Endothelial cell (in vitro differentiated cells): ENCODE data around the gene RGS10. TPM values are rescaled to one million over a fixed set of nuclear protein-coding genes. Genes with fewer than 3 reads are reported as not detected.

Source experiments
- DNase-seq: peaks from one replicate; pipeline ENCODE4 v3.0.0; 2021; ENCODE audit warnings: low spot score
- H3K27ac Mint-ChIP-seq: one replicate; pipeline ENCODE4 v1.8.0; 2021; ENCODE audit warnings: mixed read lengths, inconsistent platforms; ENCODE audit not compliant: unreplicated experiment
- H3K27me3 Mint-ChIP-seq: one replicate; pipeline ENCODE4 v1.8.0; 2021; ENCODE audit warnings: mild to moderate bottlenecking, moderate library complexity, mixed read lengths, inconsistent platforms; ENCODE audit not compliant: unreplicated experiment
- H3K36me3 Mint-ChIP-seq: one replicate; pipeline ENCODE4 v1.8.0; 2021; ENCODE audit warnings: mild to moderate bottlenecking, low read depth, mixed read lengths, inconsistent platforms; ENCODE audit not compliant: unreplicated experiment
- H3K4me1 Mint-ChIP-seq: one replicate; pipeline ENCODE4 v1.8.0; 2021; ENCODE audit warnings: mild to moderate bottlenecking, mixed read lengths, inconsistent platforms; ENCODE audit not compliant: unreplicated experiment
- H3K4me3 Mint-ChIP-seq: one replicate; pipeline ENCODE4 v1.8.0; 2021; ENCODE audit warnings: mild to moderate bottlenecking, mixed read lengths, inconsistent platforms; ENCODE audit not compliant: unreplicated experiment
- H3K9me3 Mint-ChIP-seq: one replicate; pipeline ENCODE4 v1.8.0; 2021; ENCODE audit warnings: mixed read lengths, inconsistent platforms; ENCODE audit not compliant: unreplicated experiment
- total RNA-seq: library from RNA; stranded (reverse); fragmentation: NEBNext Ultra II Directional; extraction: Animal tissue kit (Norgen Biotek cat#: 25700); gene quantifications from one replicate; pipeline ENCODE4 v1.2.1, GENCODE V29; 2021; ENCODE audit not compliant: unreplicated experiment
- TF ChIP-seq, protein P1 (sequence below): fragments of 200-600 bp; sonication (generic); IDR thresholded peaks from one replicate; pipeline ENCODE4 v1.5.0; 2021; ENCODE audit warnings: antibody characterized with exemption; ENCODE audit not compliant: unreplicated experiment

The RGS10 gene
- total RNA-seq, 1 donor from 2014 or later = 20.0 TPM

DNA sequence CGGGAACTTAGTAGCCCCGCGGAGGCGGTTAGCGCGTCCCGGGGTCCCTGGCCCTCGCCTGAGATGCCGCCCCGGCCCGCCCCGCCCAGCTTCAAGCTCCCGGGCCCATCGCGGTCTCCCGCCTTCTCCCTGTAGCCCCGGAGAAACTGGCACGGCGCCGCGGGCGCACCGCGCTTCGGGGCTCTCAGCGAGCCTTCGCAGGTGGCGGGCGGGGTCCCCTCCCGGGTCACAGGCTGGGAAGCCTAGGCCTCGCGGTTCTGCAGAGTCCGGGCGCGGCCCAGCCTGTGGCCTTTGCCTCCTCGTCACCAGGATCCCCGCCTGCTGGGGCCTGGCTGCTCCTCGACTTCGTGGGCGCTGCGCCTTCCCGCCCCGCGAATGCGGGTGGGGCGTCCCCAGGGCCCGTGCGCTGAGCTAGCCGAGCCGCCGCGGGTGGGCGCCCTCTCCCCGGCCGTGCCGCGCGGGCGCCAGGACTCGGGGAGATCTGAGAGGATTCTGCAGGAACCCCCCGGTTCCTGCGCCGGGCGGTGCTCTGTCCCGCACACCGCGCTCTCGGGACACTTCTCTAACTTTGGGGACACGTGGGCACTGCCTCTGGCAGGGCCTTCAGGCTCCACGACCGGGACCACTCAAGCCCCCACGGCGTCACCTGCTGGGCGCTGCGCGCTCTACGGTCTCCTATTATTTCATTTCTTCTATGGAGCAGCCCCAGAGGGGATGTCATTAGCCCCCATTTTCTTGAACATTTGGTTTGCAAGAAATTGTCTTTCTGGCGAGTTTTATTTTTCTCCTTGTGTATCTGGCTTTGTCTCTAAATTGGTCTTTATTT lies 682 bp upstream of the RGS10 start:
- Mint-ChIP-seq H3K4me1 (peaks cover 24% of the 10 kb centered on the region), H3K9me3 (no peaks in the 10 kb centered on the region), H3K27me3 (peaks cover 11% of the 10 kb centered on the region), H3K4me3 (peak overlapping the region; percentile 90), H3K27ac (no peak overlapping the region), H3K36me3 (peaks cover 17% of the 10 kb centered on the region)
- DNase-seq = peak; percentile 62
- TF ChIP-seq, protein P1, sequence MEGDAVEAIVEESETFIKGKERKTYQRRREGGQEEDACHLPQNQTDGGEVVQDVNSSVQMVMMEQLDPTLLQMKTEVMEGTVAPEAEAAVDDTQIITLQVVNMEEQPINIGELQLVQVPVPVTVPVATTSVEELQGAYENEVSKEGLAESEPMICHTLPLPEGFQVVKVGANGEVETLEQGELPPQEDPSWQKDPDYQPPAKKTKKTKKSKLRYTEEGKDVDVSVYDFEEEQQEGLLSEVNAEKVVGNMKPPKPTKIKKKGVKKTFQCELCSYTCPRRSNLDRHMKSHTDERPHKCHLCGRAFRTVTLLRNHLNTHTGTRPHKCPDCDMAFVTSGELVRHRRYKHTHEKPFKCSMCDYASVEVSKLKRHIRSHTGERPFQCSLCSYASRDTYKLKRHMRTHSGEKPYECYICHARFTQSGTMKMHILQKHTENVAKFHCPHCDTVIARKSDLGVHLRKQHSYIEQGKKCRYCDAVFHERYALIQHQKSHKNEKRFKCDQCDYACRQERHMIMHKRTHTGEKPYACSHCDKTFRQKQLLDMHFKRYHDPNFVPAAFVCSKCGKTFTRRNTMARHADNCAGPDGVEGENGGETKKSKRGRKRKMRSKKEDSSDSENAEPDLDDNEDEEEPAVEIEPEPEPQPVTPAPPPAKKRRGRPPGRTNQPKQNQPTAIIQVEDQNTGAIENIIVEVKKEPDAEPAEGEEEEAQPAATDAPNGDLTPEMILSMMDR = no peak

DNA sequence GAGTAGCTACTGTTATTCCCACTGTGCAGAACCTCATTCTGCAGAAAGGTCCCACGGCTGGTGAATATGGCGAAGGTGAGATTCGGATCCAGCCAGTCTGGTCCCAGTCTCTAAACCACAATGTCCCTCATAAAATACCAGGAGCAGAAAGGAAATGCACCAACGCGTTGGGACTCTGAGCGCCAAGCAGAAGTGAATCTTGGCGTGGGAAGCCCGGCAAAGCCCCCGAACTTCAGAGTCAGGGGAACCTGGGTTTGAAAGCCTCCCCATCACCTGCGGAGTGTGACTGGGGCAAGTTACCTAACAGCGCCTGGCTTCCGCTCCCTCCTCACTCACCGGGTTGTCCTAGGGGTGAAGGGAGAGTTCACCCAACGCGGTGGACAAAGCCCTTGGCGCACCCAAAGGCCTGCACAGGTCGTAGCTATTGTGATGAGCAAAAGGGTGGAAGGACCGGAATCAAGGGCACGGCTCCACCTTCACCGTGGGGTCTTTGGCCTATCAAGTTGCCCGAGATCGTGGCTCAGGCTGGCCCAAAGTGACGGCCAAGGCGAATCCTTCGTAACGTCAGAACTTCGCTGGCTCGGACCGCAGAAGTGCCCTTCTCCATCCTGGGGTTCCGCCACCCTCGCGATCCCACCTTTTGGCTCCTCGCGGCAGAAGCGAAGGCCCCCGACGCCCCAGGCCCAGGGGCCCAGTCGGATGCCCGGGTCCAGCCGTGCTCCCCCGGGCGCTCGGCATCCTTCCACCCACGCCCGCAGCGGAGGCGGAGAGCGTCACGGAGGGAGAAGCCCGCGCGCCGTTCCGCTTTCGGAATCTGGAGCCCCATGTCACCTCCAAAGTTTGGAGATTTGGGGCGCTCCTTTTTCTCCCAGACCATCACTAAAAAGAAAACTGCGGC lies 811 bp downstream of the RGS10 start:
- DNase-seq = no peak
- H3K4me1 Mint-ChIP-seq = peaks cover 29% of the 10 kb centered on the region
- H3K27me3 Mint-ChIP-seq = peaks cover 11% of the 10 kb centered on the region
- H3K9me3 Mint-ChIP-seq = no peaks in the 10 kb centered on the region
- TF ChIP-seq, protein P1 = no peak
- H3K27ac Mint-ChIP-seq = no peak overlapping the region
- peaks cover 11% of the 10 kb centered on the region for H3K36me3 Mint-ChIP-seq
- peak overlapping the region; percentile 75 for H3K4me3 Mint-ChIP-seq

DNA sequence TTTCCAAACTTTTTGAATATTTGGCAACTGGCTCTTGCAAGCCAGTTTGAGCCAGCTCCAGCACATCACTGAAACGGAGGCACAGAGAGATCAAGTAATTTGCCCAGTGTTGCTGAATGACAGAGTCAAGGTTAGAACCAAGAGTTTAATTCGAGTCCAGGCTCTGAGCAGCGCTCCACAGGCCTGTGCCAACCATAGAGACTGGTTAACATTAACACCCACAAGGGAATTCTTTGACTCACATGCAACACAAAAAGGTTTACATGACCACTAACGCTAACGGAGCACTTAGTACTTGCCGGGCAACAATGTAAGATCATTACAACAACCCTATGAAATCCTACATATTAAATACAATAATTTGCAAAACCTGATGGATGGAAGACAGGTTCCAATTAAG lies 1.5 kb downstream of the RGS10 start:
- H3K4me1 Mint-ChIP-seq = peaks cover 34% of the 10 kb centered on the region
- H3K27me3 Mint-ChIP-seq = peaks cover 11% of the 10 kb centered on the region
- DNase-seq = no peak
- H3K36me3 Mint-ChIP-seq = peaks cover 11% of the 10 kb centered on the region
- peak overlapping the region; percentile 75 for H3K4me3 Mint-ChIP-seq
- H3K27ac Mint-ChIP-seq = no peak overlapping the region
- TF ChIP-seq, protein P1 = no peak
- no peaks in the 10 kb centered on the region for H3K9me3 Mint-ChIP-seq

DNA sequence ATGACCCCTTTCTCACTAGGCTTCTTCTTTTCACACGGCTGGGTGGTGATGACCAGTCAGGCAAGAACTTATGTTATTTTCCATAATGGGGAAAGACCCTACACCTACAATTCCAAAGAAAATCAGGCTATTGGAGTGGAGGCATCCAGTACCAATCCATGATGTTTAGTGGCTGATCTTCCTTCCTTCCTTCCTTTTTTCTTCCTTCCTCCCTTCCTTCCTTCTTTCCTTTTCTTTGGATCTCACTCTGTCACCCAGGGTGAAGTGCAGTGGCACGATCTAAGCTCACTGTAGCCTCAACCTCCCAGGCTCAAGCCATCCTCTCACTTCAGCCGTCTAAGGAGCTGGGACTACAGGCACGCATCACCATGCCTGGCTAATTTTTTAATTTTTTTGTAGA lies 2.5 kb downstream of the RGS10 start:
- no peak overlapping the region for H3K27ac Mint-ChIP-seq
- H3K36me3 Mint-ChIP-seq = peaks cover 11% of the 10 kb centered on the region
- H3K9me3 Mint-ChIP-seq = no peaks in the 10 kb centered on the region
- H3K4me3 Mint-ChIP-seq = no peak overlapping the region
- TF ChIP-seq, protein P1 = no peak
- H3K27me3 Mint-ChIP-seq = peaks cover 11% of the 10 kb centered on the region
- peaks cover 38% of the 10 kb centered on the region for H3K4me1 Mint-ChIP-seq
- DNase-seq = no peak
